Bone marrow (tissue), 2 donors: ENCODE measurements around the gene ZFC3H1.
"Not testable (repeated sequence)": the region's sequence is repeated elsewhere in the genome, so short reads cannot be mapped to it uniquely, and the experiment has no call there.

Experiments used
- DNase-seq, 2 donors: peaks; one replicate each; lab custom pipeline; 2025; lab: John Stamatoyannopoulos, UW

The ZFC3H1 gene, protein sequence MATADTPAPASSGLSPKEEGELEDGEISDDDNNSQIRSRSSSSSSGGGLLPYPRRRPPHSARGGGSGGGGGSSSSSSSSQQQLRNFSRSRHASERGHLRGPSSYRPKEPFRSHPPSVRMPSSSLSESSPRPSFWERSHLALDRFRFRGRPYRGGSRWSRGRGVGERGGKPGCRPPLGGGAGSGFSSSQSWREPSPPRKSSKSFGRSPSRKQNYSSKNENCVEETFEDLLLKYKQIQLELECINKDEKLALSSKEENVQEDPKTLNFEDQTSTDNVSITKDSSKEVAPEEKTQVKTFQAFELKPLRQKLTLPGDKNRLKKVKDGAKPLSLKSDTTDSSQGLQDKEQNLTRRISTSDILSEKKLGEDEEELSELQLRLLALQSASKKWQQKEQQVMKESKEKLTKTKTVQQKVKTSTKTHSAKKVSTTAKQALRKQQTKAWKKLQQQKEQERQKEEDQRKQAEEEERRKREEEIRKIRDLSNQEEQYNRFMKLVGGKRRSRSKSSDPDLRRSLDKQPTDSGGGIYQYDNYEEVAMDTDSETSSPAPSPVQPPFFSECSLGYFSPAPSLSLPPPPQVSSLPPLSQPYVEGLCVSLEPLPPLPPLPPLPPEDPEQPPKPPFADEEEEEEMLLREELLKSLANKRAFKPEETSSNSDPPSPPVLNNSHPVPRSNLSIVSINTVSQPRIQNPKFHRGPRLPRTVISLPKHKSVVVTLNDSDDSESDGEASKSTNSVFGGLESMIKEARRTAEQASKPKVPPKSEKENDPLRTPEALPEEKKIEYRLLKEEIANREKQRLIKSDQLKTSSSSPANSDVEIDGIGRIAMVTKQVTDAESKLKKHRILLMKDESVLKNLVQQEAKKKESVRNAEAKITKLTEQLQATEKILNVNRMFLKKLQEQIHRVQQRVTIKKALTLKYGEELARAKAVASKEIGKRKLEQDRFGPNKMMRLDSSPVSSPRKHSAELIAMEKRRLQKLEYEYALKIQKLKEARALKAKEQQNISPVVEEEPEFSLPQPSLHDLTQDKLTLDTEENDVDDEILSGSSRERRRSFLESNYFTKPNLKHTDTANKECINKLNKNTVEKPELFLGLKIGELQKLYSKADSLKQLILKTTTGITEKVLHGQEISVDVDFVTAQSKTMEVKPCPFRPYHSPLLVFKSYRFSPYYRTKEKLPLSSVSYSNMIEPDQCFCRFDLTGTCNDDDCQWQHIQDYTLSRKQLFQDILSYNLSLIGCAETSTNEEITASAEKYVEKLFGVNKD (N-terminal part only)

DNA sequence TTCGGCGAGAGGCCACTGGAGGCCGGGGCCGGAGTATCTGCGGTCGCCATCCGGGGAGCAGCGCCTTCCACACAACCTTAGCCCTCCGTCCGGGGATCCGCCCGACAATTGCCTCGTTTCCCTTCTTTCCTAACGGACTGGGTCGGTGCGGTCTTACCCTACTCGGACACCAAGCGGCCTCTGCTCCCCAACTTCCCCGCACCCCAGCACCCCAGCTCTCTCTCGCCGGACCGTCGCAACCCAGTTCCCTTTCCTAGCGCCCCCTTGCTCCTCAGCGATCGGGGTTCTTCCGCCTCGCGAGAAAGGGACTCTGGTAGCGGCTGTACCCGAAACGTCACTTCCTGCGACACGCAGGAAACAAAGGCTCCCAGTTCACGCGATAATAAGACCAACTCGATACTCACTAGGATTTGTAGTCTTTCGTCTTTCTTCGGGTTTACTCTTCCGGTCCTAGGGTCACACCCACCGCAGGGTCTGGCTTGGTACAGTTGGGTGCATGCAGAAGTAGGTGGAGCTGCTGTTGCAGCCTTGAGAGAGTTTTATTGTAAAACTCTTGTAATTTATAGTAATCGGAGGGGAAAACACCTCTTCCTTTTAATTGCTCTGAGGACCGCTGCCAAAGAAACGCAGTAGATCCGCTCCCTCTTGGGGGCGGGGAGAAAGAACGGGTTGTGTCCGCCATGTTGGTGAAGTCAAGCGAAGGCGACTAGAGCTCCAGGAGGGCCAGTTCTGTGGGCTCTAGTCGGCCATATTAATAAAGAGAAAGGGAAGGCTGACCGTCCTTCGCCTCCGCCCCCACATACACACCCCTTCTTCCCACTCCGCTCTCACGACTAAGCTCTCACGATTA is at the start of gene ZFC3H1, which contains the start of gene THAP2:
Gene ZFC3H1, minus strand, starts transcription at position 288 of the 850 bp plus-strand sequence. Its CDS starts 238 bp downstream, at position 50.
Gene THAP2, plus strand, starts transcription at position 741 of the 850 bp plus-strand sequence. CDS start 209 bp downstream, outside the sequence.
- peak; percentile 87 to 100 for DNase-seq

DNA sequence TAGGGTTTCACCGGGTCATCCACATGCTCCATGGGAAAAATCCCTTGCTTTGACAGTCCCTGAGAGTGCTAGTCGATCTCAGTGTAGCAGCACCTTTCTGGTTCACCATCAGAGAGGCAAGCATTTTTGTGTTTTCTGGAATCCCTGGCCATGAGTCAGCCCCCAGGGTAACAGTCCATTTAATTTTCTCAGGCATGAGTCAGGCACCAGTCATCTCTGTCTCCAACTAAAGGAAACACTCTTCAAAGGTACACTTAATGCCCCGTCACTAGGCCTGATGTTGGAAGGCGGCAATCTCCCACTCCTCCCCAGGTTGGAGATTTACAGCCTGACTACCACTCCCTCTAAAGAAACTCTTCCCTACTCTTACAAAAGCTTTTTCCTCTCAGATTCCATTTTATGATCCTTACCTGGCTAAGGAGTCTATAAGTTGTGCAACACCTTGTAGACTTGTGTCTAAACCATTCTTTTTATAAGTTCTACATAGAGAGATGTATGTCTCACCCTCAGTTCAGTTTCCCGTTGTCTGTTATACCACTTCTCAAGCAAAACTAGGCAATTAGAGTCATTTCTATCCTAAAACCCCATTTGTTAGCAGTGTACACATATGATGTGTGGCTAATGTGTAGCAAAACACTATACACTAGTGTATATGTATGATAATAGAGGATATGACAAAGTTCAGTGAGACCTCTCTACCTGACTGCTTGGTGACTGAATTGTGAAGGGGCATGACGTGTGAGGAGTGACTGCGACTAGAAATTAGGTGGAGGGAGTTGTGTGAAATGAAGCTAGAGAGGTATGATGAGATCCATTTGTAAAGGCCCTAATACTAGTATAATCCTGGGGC is 46.9 kb upstream of the ZFC3H1 start:
- no peak for DNase-seq

DNA sequence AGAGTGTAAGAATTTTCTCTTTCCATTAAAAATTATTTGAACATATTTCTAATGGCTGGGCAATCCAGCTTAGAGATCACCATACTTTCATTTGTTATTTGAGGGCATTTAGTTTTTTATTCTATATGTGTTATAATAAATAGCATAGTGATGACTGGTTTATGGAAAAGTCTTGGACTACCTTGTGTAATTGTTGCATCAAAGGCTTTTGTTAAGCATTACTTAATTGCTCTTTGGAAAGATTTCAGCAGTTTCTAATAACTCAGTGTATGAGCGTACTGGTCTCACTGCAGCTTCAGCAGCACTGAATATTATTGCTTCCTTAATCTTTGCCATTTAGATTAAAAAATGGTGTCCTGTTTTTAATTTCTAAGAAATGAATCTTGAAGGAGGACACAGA is 45.0 kb upstream of the ZFC3H1 start:
- no peak for DNase-seq

DNA sequence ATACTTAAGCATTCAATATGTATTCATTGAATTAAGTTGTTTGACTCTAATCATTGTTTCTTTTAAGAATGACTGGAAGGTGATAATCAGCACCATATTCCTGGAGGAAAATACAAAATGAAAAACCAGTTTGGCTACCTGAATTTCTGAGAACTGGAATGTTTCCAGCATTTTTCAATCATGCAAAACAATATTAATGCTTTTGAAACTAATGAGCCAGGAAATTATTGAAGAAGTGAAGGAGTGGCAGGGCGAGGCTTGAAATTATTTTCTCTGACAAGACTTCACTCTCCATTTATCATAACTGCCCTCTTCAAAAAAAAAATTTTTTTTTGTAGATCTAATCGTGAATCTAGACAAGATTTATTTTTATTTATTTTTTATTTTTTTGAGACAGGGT is 41.3 kb upstream of the ZFC3H1 start:
- DNase-seq, result no peak

DNA sequence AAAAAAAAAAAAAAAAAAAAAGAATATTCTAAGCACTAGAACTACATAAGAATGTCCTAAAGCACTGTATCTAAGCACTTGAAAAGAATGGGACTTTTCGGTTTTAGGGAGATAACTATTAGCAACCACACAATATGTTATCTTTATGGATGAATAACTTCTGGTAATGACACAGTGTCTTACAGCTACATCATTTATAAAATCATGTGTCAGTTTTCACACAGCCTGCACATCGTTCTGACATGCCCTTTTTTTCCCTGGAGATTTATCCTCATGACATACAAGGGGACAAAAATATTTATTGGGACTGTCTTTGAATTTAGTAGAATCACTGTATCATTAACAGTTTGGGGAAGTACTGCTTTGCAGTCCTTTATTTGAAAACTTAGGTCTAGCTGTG is 39.6 kb upstream of the ZFC3H1 start:
- no peak for DNase-seq

DNA sequence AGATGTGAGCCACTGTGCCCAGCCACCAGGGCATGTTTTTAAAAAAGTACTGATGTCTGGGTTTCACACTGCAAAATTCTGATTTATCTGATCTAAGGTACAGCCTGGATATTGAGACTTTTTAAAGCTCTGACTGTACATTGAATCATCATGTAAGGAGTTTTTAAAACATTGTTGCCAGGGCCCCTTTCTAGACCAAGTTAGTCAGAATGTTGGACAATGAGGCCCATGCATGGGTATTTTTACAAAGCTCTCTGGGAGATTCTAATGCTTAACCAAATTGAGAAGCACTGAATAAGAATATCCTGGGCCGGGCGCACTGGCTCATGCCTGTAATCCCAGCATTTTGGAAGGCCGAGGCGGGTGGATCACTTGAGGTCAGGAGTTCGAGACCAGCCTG is 38.9 kb upstream of the ZFC3H1 start:
- DNase-seq, result no peak

DNA sequence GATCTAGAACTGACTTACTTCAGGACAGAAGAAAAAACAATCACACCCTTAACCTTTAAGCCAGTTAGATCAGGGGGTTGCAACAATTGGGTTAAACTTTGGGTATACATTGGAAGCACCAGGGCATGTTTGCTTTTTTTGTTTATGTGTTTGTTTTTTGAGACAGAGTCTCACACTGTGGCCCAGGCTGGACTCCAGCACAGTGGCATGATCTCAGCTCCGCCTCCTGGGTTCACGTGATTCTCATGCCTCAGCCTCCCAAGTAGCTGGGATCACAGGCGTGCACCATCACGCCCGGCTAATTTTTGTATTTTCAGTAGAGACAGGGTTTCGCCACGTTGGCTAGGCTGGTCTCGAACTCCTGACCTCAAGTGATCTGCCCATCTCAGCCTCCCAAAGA is 38.5 kb upstream of the ZFC3H1 start:
- DNase-seq, result not testable (repeated sequence)

DNA sequence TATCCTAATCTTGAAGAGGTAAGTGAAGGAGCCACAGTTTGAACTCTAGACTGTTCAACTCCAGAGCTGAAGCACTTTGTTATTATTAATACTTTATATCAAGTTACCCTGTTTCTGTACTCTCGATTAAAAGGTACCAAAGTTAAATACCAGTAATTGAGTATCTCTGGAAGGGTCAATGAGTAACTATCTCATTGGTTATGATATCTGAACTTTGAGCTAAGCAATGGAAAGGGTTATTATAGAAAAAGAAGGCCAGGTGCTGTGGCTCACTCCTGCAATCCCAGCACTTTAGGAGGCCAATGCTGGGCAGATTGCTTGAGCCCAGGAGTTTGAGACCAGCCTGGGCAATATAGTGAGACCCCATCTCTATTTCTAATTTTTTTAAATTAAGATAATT is 32.1 kb upstream of the ZFC3H1 start:
- no peak for DNase-seq

DNA sequence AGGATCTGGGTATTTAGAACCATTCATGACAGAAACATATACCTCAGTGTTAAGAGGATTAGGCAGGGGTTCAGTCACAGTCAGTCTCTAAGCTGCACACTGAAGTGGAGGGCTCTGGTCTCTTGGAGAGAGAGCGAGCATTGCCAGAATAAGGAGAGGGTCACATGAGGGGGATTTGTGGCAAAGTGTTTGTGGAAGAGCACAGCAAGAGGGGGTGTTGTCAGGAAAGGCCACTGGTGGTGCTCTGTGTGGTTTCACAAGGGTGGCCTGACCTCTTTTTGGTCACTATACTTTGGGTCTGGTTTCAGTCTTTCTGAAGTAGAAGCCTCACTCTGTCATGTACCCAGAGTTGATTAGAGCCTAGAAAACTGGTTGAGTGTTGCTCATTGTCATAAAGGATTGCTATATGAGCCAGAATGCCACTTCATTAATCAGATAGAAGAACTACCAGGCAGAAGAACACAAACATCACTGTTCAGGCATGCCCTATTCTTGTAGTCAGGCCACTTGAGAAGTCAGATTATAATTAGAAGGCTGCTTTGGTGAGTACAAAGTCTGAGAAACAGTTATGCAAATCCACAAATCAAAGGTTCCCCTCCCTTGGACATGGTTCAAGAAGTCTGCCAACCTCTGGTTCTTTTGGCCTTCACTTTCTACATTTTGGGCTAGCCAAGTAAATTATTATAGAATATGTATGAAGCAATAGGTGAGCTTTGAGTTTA is 30.6 kb upstream of the ZFC3H1 start:
- DNase-seq, result no peak

DNA sequence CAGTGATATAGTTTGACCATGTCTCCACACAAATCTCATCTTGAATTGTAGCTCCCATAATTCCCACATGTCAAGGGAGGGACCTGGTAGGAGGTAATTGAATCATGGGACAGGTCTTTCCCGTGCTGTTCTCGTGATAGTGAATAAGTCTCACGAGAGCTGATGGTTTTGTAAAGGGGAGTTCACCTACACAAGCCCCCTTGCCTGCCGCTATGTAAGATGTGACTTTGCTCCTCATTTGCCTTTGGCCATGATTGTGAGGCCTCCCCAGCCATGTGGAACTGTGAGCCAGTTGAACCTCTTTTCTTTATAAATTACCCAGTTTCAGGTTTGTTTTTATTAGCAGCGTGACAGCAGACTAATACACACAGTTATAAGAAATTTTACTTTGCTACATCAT is 30.0 kb upstream of the ZFC3H1 start:
- not testable (repeated sequence) for DNase-seq

DNA sequence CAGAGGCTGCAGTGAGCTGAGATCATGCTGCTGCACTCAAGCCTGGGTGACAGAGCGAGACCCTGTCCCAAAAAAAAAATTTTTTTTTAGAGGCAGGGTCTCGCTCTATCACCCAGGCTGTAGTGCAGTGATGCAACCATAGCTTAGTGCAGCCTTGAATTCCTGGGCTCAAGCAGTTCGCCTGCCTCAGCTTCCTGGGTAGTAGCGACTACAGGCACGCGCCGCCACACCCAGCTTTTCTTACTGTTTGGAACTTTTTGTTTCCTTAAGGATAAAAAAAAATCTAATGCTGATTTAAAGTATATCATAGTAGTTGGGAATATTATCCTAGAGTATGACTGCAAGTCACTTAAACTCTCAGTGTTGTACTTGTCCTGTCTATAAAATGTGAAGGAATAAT is 29.5 kb upstream of the ZFC3H1 start:
- no peak for DNase-seq

DNA sequence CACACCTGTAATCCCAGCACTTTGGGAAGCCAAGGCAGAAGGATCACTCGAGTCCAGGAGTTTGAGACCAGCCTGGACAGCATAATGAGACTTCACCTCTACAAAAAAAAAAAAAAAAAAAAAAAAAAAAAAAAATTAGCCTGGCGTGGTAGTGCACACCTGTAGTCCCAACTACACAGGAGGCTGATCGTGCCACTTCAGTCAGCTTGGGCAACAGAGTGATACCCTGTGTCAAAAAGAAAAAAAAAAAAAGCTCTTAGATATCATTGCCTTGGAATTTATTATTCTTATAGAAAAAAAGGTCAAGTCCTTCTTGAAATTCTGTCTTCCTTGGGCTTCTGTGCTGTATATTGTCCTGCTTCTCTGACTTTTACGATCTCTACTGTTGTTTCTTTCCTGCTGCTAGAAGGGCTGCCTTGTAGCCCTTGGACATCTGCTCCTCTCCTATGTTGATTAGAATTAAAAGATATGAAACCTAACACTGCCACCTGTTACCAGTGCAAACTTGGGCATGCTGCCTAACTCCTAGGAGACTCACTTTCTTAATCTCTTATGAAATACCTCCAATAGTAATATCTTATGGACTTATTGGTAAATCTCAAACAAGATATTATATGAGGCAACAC is 28.0 kb upstream of the ZFC3H1 start:
- DNase-seq, result no peak

DNA sequence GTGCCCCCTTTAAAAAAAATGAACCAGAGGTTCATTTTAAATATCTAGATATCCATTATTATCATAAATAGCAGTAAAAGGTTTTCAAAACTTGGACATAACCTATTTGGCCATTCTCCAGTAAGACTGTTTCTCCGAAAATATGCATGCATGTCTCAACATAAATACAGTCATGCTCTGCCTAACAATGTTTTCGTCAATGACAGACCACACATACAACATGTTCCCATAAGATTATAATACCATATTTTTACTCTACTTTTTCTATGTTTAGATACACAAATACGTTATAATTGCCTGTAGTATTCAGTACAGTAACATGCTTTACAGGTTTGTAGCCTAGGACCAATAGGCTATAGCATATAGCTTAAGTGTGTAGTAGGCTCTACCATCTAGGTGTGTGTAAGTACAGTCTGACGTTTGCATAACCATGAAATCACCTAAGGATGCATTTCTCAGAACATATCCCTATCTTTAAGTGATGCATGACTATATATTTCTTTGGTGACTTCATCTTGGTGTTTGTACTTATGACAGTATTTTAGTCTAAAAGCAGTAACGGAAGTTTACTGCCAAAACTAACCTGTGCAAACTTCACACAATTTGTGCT is 25.4 kb upstream of the ZFC3H1 start:
- no peak for DNase-seq

DNA sequence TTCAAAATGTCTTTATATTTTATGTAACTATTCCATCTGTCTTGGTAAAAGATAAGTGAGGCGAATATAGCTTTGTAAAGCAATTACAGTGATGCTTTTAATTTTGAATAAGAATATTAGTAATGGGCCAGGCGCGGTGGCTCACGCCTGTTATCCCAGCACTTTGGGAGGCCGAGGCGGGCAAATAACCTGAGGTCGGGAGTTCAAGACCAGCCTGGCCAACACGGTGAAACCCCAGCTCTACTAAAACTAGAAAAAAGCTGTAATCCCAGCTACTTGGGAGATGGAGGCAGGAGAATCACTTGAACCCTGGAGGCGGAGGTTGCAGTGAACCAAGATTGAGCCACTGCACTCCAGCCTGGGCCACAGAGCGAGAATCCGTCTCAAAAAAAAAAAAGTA is 23.5 kb upstream of the ZFC3H1 start:
- DNase-seq, result not testable (repeated sequence)

DNA sequence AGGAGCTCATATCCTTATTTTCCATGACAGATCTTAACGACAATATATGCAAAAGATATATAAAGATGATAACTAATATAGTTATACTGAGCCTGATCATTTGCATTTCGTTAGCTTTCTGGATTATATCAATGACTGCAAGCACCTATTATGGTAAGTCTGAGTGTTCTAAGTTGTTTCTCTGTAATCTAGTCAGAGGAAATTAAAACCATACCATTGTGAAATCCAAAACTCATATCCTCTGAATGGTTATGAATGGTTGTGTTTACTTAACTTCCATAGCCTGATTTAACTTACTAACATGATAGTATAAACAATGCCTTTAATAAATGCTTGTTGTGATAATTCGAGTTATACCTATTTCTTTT is 23.0 kb upstream of the ZFC3H1 start:
- DNase-seq, result no peak

DNA sequence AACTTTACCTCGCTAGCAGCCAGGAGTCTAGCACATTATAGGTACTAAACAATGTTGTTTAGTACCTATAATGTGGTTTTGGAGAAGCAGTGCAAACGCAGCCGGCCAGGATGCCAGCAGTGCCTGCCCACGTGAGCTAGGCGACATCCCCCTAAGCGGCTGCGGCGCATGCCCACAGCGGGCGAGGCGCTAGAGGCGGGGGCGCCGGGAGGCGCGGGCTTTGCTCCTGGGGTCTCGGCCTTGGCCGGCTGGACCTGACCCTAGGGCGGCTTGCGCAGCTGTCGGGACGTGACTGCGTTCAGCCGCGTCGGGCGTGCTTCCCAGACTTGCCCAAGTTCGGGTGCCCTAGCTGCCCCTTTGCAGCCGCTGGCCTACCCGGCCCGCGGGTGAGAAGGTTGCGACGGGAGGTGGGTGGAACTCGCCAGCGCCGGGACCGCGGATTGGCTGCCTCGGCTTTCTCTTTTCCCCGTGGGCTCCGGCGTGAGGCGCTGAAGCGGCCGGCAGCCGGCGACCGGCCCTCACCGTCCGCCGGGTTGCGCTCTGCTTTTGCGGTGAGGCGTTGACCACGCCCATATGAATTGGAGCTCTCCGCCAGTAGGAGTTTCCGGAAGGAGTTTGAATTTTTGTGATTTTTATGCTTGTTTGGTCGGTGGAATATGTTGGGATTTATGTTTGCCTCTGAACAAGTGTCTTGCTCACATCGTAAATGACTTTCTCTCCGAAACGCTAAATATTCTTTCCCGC is 22.4 kb upstream of the ZFC3H1 start, which contains the start of gene TMEM19:
Gene TMEM19, plus strand, starts transcription at position 169 of the 744 bp plus-strand sequence. CDS start 599 bp downstream, outside the sequence.
- peak; percentile 73 to 77 for DNase-seq

DNA sequence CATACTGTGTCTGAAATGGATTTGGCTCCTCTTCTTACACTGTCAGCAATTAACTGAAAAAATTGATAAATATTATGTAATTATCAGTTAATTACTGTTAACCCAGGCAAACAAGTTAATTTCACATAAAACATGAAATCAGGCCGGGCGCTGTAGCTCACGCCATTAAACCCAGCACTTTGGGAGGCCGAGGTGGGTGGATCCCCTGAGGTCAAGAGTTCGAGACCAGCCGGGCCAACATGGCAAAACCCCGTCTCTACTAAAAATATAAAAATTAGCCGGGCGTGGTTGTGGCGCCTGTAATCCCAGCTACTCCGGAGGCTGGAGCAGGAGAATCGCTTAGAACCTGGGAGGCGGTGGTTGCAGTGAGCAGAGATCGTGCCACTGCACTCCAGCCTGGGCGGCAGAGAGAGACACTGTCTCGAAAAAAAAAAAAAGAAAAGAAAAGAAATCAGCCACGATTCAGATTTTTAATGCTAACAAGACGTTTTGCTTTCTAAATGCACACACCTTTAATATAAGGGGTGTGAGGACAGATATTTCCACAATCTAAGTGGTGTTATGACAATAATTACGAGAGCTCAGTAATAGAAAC is 21.8 kb upstream of the ZFC3H1 start:
- DNase-seq, result no peak
